MM.1S (cell line): ENCODE measurements around the gene ACBD4.
A peak's percentile ranks its signal among the peaks of the same experiment; 100 is the strongest.

Experiments used
- DNase-seq: peaks from one replicate; pipeline ENCODE4 v3.0.0-alpha.2; 2015
- H2AFZ ChIP-seq: fragments of 300-600 bp; sonication (generic); 2 replicates; pipeline ENCODE4 v1.6.0; 2016; ENCODE audit warnings: antibody characterized with exemption, low read length
- H3F3A ChIP-seq: fragments of 300-600 bp; sonication (generic); 2 replicates; pipeline ENCODE4 v1.6.1; 2016; ENCODE audit warnings: mild to moderate bottlenecking, antibody characterized with exemption, low read length, moderate library complexity, mixed read lengths; ENCODE audit not compliant: insufficient read depth
- H3K27ac ChIP-seq: fragments of 300-600 bp; sonication (generic); 2 replicates; pipeline ENCODE4 v1.5.1; 2016; ENCODE audit warnings: mild to moderate bottlenecking, low read length
- H3K27me3 ChIP-seq: fragments of 300-600 bp; sonication (generic); replicated peaks from 2 replicates; pipeline ENCODE4 v1.6.0; 2016; ENCODE audit warnings: low read length; ENCODE audit not compliant: insufficient read depth
- H3K36me3 ChIP-seq: fragments of 300-600 bp; sonication (generic); replicated peaks from 2 replicates; pipeline ENCODE4 v1.6.1; 2016; ENCODE audit warnings: mild to moderate bottlenecking, low read length, mixed read lengths; ENCODE audit not compliant: insufficient read depth
- H3K4me1 ChIP-seq: fragments of 300-600 bp; sonication (generic); 2 replicates; pipeline ENCODE4 v1.6.1; 2016; ENCODE audit warnings: low read length, mixed read lengths
- H3K4me2 ChIP-seq: fragments of 300-600 bp; sonication (generic); 2 replicates; pipeline ENCODE4 v1.6.0; 2016; ENCODE audit warnings: low read depth, low read length
- H3K4me3 ChIP-seq: fragments of 300-600 bp; sonication (generic); 2 replicates; pipeline ENCODE4 v1.5.1; 2016; ENCODE audit warnings: low read length, mixed read lengths
- H3K79me2 ChIP-seq: fragments of 300-600 bp; sonication (generic); 2 replicates; pipeline ENCODE4 v1.6.1; 2016; ENCODE audit warnings: mixed run types, low read length, mixed read lengths
- H3K9ac ChIP-seq: fragments of 300-600 bp; sonication (generic); 2 replicates; pipeline ENCODE4 v1.6.1; 2016; ENCODE audit warnings: low read length, mixed read lengths
- H3K9me2 ChIP-seq: fragments of 300-600 bp; sonication (generic); replicated peaks from 2 replicates; pipeline ENCODE4 v1.6.1; 2016; ENCODE audit warnings: mild to moderate bottlenecking, low read length, mixed read lengths; ENCODE audit not compliant: insufficient read depth
- H3K9me3 ChIP-seq: fragments of 300-600 bp; sonication (generic); replicated peaks from 2 replicates; pipeline ENCODE4 v1.6.1; 2016; ENCODE audit warnings: mild to moderate bottlenecking, low read length, mixed read lengths; ENCODE audit not compliant: insufficient read depth
- H4K20me1 ChIP-seq: fragments of 300-600 bp; sonication (generic); 2 replicates; pipeline ENCODE4 v1.6.1; 2016; ENCODE audit warnings: mild to moderate bottlenecking, low read length, moderate library complexity, mixed read lengths; ENCODE audit not compliant: insufficient read depth
- EZH2 ChIP-seq: fragments of 300-600 bp; sonication (generic); optimal IDR thresholded peaks from 2 replicates; pipeline ENCODE3; 2017; ENCODE audit warnings: low read depth, mild to moderate bottlenecking, antibody characterized with exemption, low read length, mixed read lengths
- EZH2phosphoT487 ChIP-seq: fragments of 300-600 bp; sonication (generic); IDR thresholded peaks from 2 replicates; pipeline ENCODE4 v1.6.1; 2018; ENCODE audit warnings: antibody characterized with exemption, low read length
- TF ChIP-seq, protein P1 (sequence below): fragments of 300-600 bp; sonication (generic); IDR thresholded peaks from 2 replicates; pipeline ENCODE4 v1.5.1; 2016; ENCODE audit warnings: antibody characterized with exemption, low read length, mixed read lengths

ACBD4 gene

GRCh38 chr17:45150911-45151809, 15.7 kb downstream of the ACBD4 start:
- H3K79me2 ChIP-seq: peaks cover 25% of the 10 kb centered on the region
- no peaks in the 10 kb centered on the region for H3K27me3 ChIP-seq
- H3K9ac ChIP-seq: no peak overlapping the region
- no peaks in the 10 kb centered on the region for H3K36me3 ChIP-seq
- no peak for DNase-seq
- peak overlapping the region; percentile 90 for H3K4me2 ChIP-seq
- peak overlapping the region; percentile 83; the same call in 1 of the 2 replicates for H3K4me3 ChIP-seq
- H4K20me1 ChIP-seq: no peaks in the 10 kb centered on the region; the same call in 1 of the 2 replicates
- no peak overlapping the region for H3K27ac ChIP-seq
- no peaks in the 10 kb centered on the region for H3K9me3 ChIP-seq
- TF ChIP-seq EZH2 (no peak), EZH2phosphoT487 (no peak)
- TF ChIP-seq, protein P1, sequence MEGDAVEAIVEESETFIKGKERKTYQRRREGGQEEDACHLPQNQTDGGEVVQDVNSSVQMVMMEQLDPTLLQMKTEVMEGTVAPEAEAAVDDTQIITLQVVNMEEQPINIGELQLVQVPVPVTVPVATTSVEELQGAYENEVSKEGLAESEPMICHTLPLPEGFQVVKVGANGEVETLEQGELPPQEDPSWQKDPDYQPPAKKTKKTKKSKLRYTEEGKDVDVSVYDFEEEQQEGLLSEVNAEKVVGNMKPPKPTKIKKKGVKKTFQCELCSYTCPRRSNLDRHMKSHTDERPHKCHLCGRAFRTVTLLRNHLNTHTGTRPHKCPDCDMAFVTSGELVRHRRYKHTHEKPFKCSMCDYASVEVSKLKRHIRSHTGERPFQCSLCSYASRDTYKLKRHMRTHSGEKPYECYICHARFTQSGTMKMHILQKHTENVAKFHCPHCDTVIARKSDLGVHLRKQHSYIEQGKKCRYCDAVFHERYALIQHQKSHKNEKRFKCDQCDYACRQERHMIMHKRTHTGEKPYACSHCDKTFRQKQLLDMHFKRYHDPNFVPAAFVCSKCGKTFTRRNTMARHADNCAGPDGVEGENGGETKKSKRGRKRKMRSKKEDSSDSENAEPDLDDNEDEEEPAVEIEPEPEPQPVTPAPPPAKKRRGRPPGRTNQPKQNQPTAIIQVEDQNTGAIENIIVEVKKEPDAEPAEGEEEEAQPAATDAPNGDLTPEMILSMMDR: no peak
- H2AFZ ChIP-seq: no peak overlapping the region
- H3F3A ChIP-seq: peaks cover 40% of the 10 kb centered on the region
- H3K9me2 ChIP-seq: no peaks in the 10 kb centered on the region
- peaks cover 13% of the 10 kb centered on the region for H3K4me1 ChIP-seq

GRCh38 chr17:45155029-45155428, 19.5 kb downstream of the ACBD4 start:
- Histone ChIP-seq H3K9me2 (no peaks in the 10 kb centered on the region), H3K4me3 (no peak overlapping the region), H3K79me2 (peaks cover 31% of the 10 kb centered on the region), H3K36me3 (no peaks in the 10 kb centered on the region), H3K9me3 (no peaks in the 10 kb centered on the region), H3K4me1 (peaks cover 13% of the 10 kb centered on the region), H3K9ac (no peak overlapping the region), H3K27me3 (no peaks in the 10 kb centered on the region), H3F3A (peaks cover 21% of the 10 kb centered on the region), H4K20me1 (no peaks in the 10 kb centered on the region; the same call in 1 of the 2 replicates), H2AFZ (no peak overlapping the region), H3K27ac (no peak overlapping the region), H3K4me2 (no peak overlapping the region)
- no peak for DNase-seq
- TF ChIP-seq EZH2phosphoT487: no peak
- TF ChIP-seq, protein P1: no peak
- no peak for TF ChIP-seq EZH2

- H3K79me2 ChIP-seq: peaks cover 35% of the 10 kb centered on the region
- H3K9ac ChIP-seq: no peak overlapping the region
- no peaks in the 10 kb centered on the region for H3K9me3 ChIP-seq
- H3K9me2 ChIP-seq: no peaks in the 10 kb centered on the region
- no peak overlapping the region for H3K4me2 ChIP-seq
- H2AFZ ChIP-seq: no peak overlapping the region
- H3K27me3 ChIP-seq: no peaks in the 10 kb centered on the region
- no peak overlapping the region for H3K4me3 ChIP-seq
- no peak overlapping the region for H3K27ac ChIP-seq
- H4K20me1 ChIP-seq: no peaks in the 10 kb centered on the region; the same call in 1 of the 2 replicates
- peaks cover 16% of the 10 kb centered on the region for H3F3A ChIP-seq
- H3K36me3 ChIP-seq: no peaks in the 10 kb centered on the region
- no peak for TF ChIP-seq EZH2phosphoT487
- no peak for TF ChIP-seq EZH2
- H3K4me1 ChIP-seq: peaks cover 13% of the 10 kb centered on the region
- DNase-seq: no peak
Measured at GRCh38 chr17:45155483-45155882, 20.0 kb downstream of the ACBD4 start.

- TF ChIP-seq, protein P1: no peak
- TF ChIP-seq EZH2 (no peak), EZH2phosphoT487 (no peak)
- Histone ChIP-seq H3F3A (peaks cover 10% of the 10 kb centered on the region), H3K4me2 (no peak overlapping the region)
Measured at GRCh38 chr17:45156242-45156641, 20.8 kb downstream of the ACBD4 start.

More at GRCh38 chr17:45156242-45156641, 20.8 kb downstream of the ACBD4 start:
- peaks cover 36% of the 10 kb centered on the region for H3K79me2 ChIP-seq
- H2AFZ ChIP-seq: no peak overlapping the region
- no peak overlapping the region for H3K4me3 ChIP-seq
- H3K9me2 ChIP-seq: no peaks in the 10 kb centered on the region
- DNase-seq: no peak
- no peak overlapping the region for H3K9ac ChIP-seq
- H3K27ac ChIP-seq: no peak overlapping the region
- H3K36me3 ChIP-seq: no peaks in the 10 kb centered on the region
- no peaks in the 10 kb centered on the region; the same call in 1 of the 2 replicates for H4K20me1 ChIP-seq
- no peaks in the 10 kb centered on the region for H3K9me3 ChIP-seq
- peaks cover 5% of the 10 kb centered on the region; the same call in 1 of the 2 replicates for H3K4me1 ChIP-seq
- no peaks in the 10 kb centered on the region for H3K27me3 ChIP-seq
